Measurements from ENCODE around the gene PCTP. TPM values are rescaled to one million over a fixed set of nuclear protein-coding genes. Genes with fewer than 3 reads are reported as not detected.

Gene PCTP
- total RNA-seq, 1 donor from 2014 or later: 17.8 TPM

DNA sequence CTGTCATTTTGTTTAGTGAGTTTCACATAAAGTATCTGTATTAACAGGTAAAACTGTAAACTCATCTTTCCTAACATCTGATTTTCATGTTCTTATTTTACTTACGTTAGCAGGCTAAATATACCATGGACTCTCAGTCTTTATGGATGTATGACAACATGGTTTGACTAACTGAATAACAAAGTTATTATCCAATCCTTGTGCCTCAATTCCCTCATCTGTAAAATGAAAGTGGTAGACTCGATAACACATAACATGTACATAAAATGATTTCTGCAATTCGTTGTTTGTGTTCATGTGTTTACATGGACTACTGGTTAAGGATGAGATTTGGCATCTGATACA lies 9.5 kb upstream of the PCTP start:
- Histone ChIP-seq H3K4me1 (no peaks in the 10 kb centered on the region), H3K27me3 (no peaks in the 10 kb centered on the region), H3K27ac (no peak overlapping the region), H3K9me3 (no peaks in the 10 kb centered on the region), H3K4me3 (no peak overlapping the region), H3K36me3 (no peaks in the 10 kb centered on the region)
- intact Hi-C loops (cut with DNase I): no loop called here
- DNase-seq (ENCODE audit: low spot score in 2 of 2): no peak
- TF ChIP-seq, protein P1, sequence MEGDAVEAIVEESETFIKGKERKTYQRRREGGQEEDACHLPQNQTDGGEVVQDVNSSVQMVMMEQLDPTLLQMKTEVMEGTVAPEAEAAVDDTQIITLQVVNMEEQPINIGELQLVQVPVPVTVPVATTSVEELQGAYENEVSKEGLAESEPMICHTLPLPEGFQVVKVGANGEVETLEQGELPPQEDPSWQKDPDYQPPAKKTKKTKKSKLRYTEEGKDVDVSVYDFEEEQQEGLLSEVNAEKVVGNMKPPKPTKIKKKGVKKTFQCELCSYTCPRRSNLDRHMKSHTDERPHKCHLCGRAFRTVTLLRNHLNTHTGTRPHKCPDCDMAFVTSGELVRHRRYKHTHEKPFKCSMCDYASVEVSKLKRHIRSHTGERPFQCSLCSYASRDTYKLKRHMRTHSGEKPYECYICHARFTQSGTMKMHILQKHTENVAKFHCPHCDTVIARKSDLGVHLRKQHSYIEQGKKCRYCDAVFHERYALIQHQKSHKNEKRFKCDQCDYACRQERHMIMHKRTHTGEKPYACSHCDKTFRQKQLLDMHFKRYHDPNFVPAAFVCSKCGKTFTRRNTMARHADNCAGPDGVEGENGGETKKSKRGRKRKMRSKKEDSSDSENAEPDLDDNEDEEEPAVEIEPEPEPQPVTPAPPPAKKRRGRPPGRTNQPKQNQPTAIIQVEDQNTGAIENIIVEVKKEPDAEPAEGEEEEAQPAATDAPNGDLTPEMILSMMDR (IDR thresholded peaks at IDR 0.05): no peak

DNA sequence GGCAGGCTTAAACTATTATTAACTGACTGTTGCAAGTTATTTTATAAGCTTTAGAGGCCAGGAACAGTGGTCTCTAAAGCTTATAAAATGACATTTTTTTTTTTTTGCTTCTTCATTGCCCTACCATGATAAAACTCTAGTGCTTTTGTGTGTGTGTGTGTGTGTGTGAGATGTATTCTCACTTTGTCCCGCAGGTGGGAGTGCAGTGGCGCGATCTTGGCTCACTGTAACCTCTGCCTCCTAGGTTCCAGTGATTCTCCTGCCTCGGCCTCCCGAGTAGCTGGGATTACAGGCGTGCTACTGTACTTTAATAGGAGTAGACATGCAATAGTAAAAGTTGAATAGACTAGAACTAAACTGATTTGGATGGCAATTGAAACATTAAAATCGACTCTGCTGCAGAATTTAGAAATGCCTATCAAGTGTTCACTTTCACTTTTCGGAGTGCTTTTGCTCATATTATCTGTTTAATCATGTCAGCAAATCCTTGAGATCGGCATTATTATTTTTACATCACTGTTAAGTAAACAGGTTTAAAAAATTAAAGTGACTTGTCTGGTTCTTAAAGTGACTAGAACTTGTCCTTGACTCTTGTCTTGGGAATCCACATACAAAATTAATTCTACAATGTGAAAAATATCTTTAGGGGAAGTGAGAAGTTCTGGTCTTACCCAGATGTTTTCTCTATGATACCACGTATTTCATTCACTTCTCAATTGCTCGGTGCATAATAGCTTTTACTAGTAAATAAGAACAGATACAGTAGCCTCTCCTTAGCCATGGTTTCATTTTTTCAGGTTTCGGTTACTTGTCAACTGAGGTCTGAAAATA lies 8.4 kb upstream of the PCTP start:
- intact Hi-C loops (cut with DNase I): no loop called here
- Histone ChIP-seq H3K9me3 (no peaks in the 10 kb centered on the region), H3K27me3 (no peaks in the 10 kb centered on the region), H3K36me3 (no peaks in the 10 kb centered on the region), H3K27ac (no peak overlapping the region), H3K4me3 (no peak overlapping the region), H3K4me1 (no peaks in the 10 kb centered on the region)
- DNase-seq (ENCODE audit: low spot score in 2 of 2): no peak
- TF ChIP-seq, protein P1 (IDR thresholded peaks at IDR 0.05): no peak

DNA sequence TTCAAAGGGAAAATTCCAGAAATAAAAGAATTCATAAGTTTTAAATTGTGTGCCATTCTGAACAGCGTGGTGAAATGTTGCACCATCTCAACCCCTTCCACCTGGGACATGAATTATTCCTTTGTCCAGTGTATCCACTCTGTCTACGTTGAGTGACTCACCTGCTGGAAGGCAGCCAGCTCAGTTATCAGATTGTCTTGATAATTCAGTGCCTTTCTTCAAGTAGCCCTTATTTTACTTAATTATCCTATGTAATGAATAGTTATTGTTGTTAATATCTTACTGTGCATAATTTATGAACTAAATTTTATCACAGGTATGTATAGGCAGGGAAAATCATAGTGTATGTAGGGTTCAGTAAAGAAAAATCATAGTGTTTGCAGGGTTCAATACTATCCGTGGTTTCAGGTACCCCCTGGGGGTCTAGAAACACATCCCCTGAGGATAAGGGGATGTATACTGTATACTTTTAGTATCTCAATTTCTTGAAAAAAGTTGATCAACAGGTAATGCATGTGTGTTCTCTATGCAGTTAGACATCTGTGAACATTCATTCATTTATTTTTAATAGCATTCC lies 7.7 kb upstream of the PCTP start:
- Histone ChIP-seq H3K36me3 (no peaks in the 10 kb centered on the region), H3K9me3 (no peaks in the 10 kb centered on the region), H3K27ac (no peak overlapping the region), H3K4me1 (no peaks in the 10 kb centered on the region), H3K4me3 (no peak overlapping the region), H3K27me3 (no peaks in the 10 kb centered on the region)
- intact Hi-C loops (cut with DNase I): no loop called here
- TF ChIP-seq, protein P1 (IDR thresholded peaks at IDR 0.05): no peak
- DNase-seq (ENCODE audit: low spot score in 2 of 2): no peak

DNA sequence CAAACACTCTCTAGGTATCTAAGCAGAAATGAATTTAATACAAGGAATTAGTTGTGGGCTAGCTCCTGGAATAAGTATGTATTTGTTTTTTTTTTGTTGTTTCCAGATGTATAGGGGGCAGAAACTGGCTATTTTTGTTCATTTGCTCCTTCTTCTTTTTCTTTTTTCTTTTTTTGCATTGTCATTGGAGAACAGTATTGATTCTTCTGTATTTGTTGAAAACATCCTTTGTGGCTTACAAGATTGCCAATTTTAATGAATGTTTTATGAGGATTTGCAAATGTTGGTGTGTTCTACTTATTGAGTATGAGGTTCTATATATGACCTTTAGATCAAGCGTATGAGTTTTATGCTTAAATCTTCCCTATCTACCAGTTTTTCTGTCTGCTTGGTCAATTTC lies 5.6 kb upstream of the PCTP start:
- Histone ChIP-seq H3K36me3 (no peaks in the 10 kb centered on the region), H3K4me3 (no peak overlapping the region), H3K27ac (no peak overlapping the region), H3K27me3 (no peaks in the 10 kb centered on the region), H3K4me1 (no peaks in the 10 kb centered on the region), H3K9me3 (no peaks in the 10 kb centered on the region)
- TF ChIP-seq, protein P1 (IDR thresholded peaks at IDR 0.05): no peak
- intact Hi-C loops (cut with DNase I): no loop called here
- DNase-seq (ENCODE audit: low spot score in 2 of 2): no peak

DNA sequence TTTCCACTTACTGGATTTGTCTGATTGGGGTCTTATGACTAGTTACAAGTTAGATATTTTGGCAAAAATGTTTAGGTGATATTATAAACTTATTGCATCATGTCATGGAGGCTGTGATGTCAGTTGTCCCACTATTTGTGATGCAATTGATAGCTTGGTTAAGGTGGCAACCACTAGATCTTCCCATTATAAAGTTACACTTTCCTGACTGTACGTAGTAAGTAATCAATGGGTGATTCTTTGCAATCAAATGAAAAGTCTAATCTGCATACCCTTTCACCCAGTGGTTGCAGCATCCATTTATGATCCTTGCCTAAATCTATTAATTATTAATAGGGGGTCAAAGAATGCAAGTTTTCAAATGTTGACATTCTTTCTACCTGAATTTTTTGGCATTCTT lies 4.4 kb upstream of the PCTP start:
- no peak for DNase-seq (ENCODE audit: low spot score in 2 of 2)
- TF ChIP-seq, protein P1 (IDR thresholded peaks at IDR 0.05): no peak
- no peaks in the 10 kb centered on the region for H3K4me1 ChIP-seq
- no peaks in the 10 kb centered on the region for H3K9me3 ChIP-seq
- intact Hi-C loops (cut with DNase I): no loop called here
- no peak overlapping the region for H3K27ac ChIP-seq
- H3K36me3 ChIP-seq: no peaks in the 10 kb centered on the region
- H3K4me3 ChIP-seq: no peak overlapping the region
- H3K27me3 ChIP-seq: no peaks in the 10 kb centered on the region
